AG04450 (cell line): ENCODE data around the gene CAPS. TPM values are rescaled to one million over a fixed set of nuclear protein-coding genes. Genes with fewer than 3 reads are reported as not detected.

ENCODE experiments used
- CTCF ChIA-PET: fragments of 300-600, 350-600 bp; formaldehyde crosslinking; extraction: SDS; loops from one replicate; lab custom pipeline; 2022; ENCODE audit warnings: antibody characterized with exemption, inconsistent platforms; lab: Charles Lee
- POLR2A ChIA-PET: fragments of 350-600 bp; formaldehyde crosslinking; extraction: SDS; loops from one replicate; lab custom pipeline; 2021; ENCODE audit warnings: antibody characterized with exemption, inconsistent platforms; lab: Yijun Ruan, JAX
- DNase-seq: peaks from one replicate; pipeline ENCODE4 v3.0.0-alpha.2; 2011; ENCODE audit warnings: low read depth, low spot score
- H3K27ac ChIP-seq: one replicate; pipeline ENCODE4 v1.5.1; 2012; ENCODE audit warnings: low read depth, low read length, control low read depth
- H3K27me3 ChIP-seq: one replicate; pipeline ENCODE4 v1.6.0; 2012; ENCODE audit warnings: low read length; ENCODE audit not compliant: control insufficient read depth, insufficient read depth
- H3K4me3 ChIP-seq: 2 replicates; pipeline ENCODE4 v1.5.1; 2011; ENCODE audit warnings: mild to moderate bottlenecking, low read depth, low read length, control low read depth
- H3K9me3 ChIP-seq: 2 replicates; pipeline ENCODE4 v1.5.1; 2012; ENCODE audit warnings: low read length; ENCODE audit not compliant: control insufficient read depth, insufficient read depth
- polyA plus RNA-seq: library from polyadenylated mRNA; depleted of rRNA; stranded (reverse); fragments of >200 nt; gene quantifications from 2 replicates; pipeline ENCODE4 v1.2.3, GENCODE V29; 2011
- TF ChIP-seq, protein P1 (sequence below): IDR thresholded peaks from 2 replicates; pipeline ENCODE4 v1.5.1; 2011; ENCODE audit warnings: low read depth, low read length, control low read depth, inconsistent platforms

Gene CAPS
- polyA plus RNA-seq, 1 experiment, result 2.7 TPM

GRCh38 chr19:5935473-5936291 lies 21.6 kb downstream of the CAPS start:
- CTCF ChIA-PET, result interaction anchor here (0.8 to 4.3 kb wide), 4 partner anchors 32 to 132 kb away, joined by 3 to 26 read pairs (median 9); no protein-coding TSS in a partner anchor
- DNase-seq, result no peak
- POLR2A ChIA-PET, result interaction anchor here (0.8 to 3.0 kb wide), 12 partner anchors 13 to 336 kb away, joined by 3 to 22 read pairs (median 7); partner anchors contain the start of genes NDUFA11, RANBP3 and VMAC

GRCh38 chr19:5936292-5936592 lies 22.2 kb downstream of the CAPS start:
- no peak overlapping the region for H3K4me3 ChIP-seq
- CTCF ChIA-PET, result interaction anchor here (0.8 to 4.3 kb wide), 4 partner anchors 31 to 132 kb away, joined by 3 to 26 read pairs (median 9); no protein-coding TSS in a partner anchor
- no peak for DNase-seq
- no peaks in the 10 kb centered on the region for H3K27me3 ChIP-seq
- H3K9me3 ChIP-seq, result no peaks in the 10 kb centered on the region
- POLR2A ChIA-PET, result interaction anchor here (1.4 to 3.0 kb wide), 7 partner anchors 12 to 42 kb away, joined by 3 to 22 read pairs (median 10); partner anchors contain the start of gene RANBP3
- TF ChIP-seq, protein P1, sequence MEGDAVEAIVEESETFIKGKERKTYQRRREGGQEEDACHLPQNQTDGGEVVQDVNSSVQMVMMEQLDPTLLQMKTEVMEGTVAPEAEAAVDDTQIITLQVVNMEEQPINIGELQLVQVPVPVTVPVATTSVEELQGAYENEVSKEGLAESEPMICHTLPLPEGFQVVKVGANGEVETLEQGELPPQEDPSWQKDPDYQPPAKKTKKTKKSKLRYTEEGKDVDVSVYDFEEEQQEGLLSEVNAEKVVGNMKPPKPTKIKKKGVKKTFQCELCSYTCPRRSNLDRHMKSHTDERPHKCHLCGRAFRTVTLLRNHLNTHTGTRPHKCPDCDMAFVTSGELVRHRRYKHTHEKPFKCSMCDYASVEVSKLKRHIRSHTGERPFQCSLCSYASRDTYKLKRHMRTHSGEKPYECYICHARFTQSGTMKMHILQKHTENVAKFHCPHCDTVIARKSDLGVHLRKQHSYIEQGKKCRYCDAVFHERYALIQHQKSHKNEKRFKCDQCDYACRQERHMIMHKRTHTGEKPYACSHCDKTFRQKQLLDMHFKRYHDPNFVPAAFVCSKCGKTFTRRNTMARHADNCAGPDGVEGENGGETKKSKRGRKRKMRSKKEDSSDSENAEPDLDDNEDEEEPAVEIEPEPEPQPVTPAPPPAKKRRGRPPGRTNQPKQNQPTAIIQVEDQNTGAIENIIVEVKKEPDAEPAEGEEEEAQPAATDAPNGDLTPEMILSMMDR, result no peak
- H3K27ac ChIP-seq, result peak overlapping the region; percentile 98

More at GRCh38 chr19:5935473-5936291, 21.6 kb downstream of the CAPS start:
- Histone ChIP-seq H3K27me3 (no peaks in the 10 kb centered on the region), H3K27ac (peak overlapping the region; percentile 98), H3K9me3 (no peaks in the 10 kb centered on the region), H3K4me3 (peak overlapping the region; percentile 35)
- TF ChIP-seq, protein P1, result no peak

GRCh38 chr19:5937550-5937949 lies 23.5 kb downstream of the CAPS start:
- ChIA-PET POLR2A (interaction anchor here (1.0 kb wide), 1 partner anchor 29 kb away, joined by 4 read pairs; no protein-coding TSS in a partner anchor), CTCF (interaction anchor here (0.9 to 4.3 kb wide), 2 partner anchors 30 to 50 kb away, joined by 3 to 26 read pairs; no protein-coding TSS in a partner anchor)
- no peak for DNase-seq
- Histone ChIP-seq H3K4me3 (no peak overlapping the region), H3K27ac (no peak overlapping the region), H3K9me3 (no peaks in the 10 kb centered on the region), H3K27me3 (no peaks in the 10 kb centered on the region)
- TF ChIP-seq, protein P1, result no peak

GRCh38 chr19:5940260-5941208 lies 26.5 kb downstream of the CAPS start:
- H3K9me3 ChIP-seq, result no peaks in the 10 kb centered on the region; the same call in 1 of the 2 replicates
- no peak overlapping the region for H3K4me3 ChIP-seq
- H3K27ac ChIP-seq, result peak overlapping the region; percentile 11
- ChIA-PET POLR2A (no interaction called here), CTCF (interaction anchor here (0.6 kb wide), 1 partner anchor 166 kb away, joined by 3 read pairs; no protein-coding TSS in a partner anchor)
- H3K27me3 ChIP-seq, result no peaks in the 10 kb centered on the region
- TF ChIP-seq, protein P1, result no peak
- no peak for DNase-seq
